Erythroblast (primary cell): ENCODE results near the gene EIF5B.

Source experiments
- GATA1 ChIP-seq: IDR thresholded peaks from 2 replicates; pipeline ENCODE4 v1.6.1; 2011; ENCODE audit warnings: low read depth, mild to moderate bottlenecking, control low read depth, low read length, moderate library complexity
- POLR2A ChIP-seq: IDR thresholded peaks from 2 replicates; pipeline ENCODE4 v1.6.1; 2011; ENCODE audit warnings: mild to moderate bottlenecking, low read length

DNA sequence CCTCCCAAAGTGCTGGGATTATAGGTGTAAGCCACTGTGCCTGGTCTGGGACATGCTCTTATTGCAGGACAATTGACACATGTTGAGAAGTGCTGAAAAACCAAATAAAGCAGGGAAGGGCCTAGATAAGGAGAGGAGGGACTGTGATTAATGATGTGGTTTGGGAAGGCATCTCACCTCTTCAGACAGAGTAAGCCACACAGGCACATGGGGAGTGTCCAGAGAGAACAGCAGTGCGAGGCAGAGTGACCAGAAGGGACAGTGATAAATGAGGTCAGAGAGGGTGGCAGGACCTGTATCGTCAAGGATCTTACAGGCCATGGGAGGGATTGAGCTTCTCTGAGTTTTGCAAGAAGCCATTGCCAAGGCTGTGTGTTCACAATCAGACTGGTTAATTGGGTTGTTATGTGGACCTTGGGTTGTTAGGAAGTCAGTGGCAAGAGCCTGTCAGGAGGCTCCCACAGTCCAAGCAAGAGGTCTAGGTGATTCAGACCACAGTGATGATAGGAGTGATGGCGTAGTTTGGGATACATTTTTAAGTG lies 58.5 kb downstream of the EIF5B start:
- TF ChIP-seq POLR2A (no peak), GATA1 (no peak)
